ENCODE measurements around the gene TSHR.

Gene TSHR

DNA sequence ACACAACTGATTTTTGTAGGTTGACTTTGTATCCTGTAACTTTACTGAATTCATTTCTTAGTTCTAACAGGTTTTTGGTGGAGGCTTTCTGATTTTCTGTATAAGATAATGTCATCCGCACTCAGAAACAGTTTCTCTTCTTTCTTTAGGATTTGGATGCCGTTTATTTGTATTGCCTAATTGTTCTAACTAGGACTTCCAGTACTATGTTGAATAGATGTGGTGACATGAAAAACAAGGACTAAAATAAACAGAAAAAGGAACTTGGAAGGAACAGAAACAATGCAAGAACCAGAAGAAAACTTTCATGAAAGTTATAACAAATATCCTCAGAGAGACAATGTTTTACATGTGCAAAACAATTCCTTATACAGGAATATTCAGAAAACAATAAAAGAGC lies 165.1 kb downstream of the TSHR start:
- no peak for TF ChIP-seq CTCF (IDR thresholded peaks at IDR 0.05; ENCODE audit: insufficient read depth, low read length, poor library complexity, severe bottlenecking)
- Histone ChIP-seq H3K36me3 (ENCODE audit: control insufficient read depth, insufficient read depth, low read length) (no peaks in the 10 kb centered on the region), H3K27me3 (replicated peaks; ENCODE audit: control insufficient read depth, insufficient read depth, low read length) (no peaks in the 10 kb centered on the region), H3K4me3 (replicated peaks; ENCODE audit: low read depth, low read length) (no peak overlapping the region)
- no peak for DNase-seq (ENCODE audit: extremely low read depth, insufficient read length)

GRCh38 chr14:81122326-81122725 lies 166.9 kb downstream of the TSHR start:
- Histone ChIP-seq H3K36me3 (ENCODE audit: control insufficient read depth, insufficient read depth, low read length) (no peaks in the 10 kb centered on the region), H3K4me3 (replicated peaks; ENCODE audit: low read depth, low read length) (no peak overlapping the region), H3K27me3 (replicated peaks; ENCODE audit: control insufficient read depth, insufficient read depth, low read length) (no peaks in the 10 kb centered on the region)
- peak; percentile 45 for DNase-seq (ENCODE audit: extremely low read depth, insufficient read length)
- no peak for TF ChIP-seq CTCF (IDR thresholded peaks at IDR 0.05; ENCODE audit: insufficient read depth, low read length, poor library complexity, severe bottlenecking)

DNA sequence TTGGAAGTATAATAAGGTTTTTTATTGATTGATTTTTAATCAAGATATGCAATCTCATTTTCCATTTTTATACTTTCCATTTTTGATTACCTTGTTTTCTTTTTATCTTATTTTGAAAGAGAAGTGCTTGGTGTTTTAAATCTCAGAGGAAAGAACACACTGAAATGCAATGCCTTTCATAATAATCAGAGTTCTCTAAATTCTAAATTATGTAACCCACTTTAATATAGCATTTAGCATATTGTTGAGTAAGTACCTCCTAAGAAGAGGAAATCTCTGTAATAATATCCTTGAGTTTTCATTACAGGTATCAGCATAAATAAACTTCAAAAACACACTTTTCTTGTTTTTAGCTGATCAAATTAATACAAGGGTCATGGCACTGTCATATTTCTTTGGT lies 168.4 kb downstream of the TSHR start:
- no peak for DNase-seq (ENCODE audit: extremely low read depth, insufficient read length)

GRCh38 chr14:81125536-81125935 lies 170.1 kb downstream of the TSHR start:
- Histone ChIP-seq H3K27me3 (replicated peaks; ENCODE audit: control insufficient read depth, insufficient read depth, low read length) (no peaks in the 10 kb centered on the region), H3K4me3 (replicated peaks; ENCODE audit: low read depth, low read length) (no peak overlapping the region), H3K36me3 (ENCODE audit: control insufficient read depth, insufficient read depth, low read length) (no peaks in the 10 kb centered on the region)
- peak; percentile 15 for DNase-seq (ENCODE audit: extremely low read depth, insufficient read length)
- no peak for TF ChIP-seq CTCF (IDR thresholded peaks at IDR 0.05; ENCODE audit: insufficient read depth, low read length, poor library complexity, severe bottlenecking)

More for the DNA sequence above, 168.4 kb downstream of the TSHR start:
- H3K27me3 ChIP-seq (replicated peaks; ENCODE audit: control insufficient read depth, insufficient read depth, low read length), result no peaks in the 10 kb centered on the region
- no peak overlapping the region for H3K4me3 ChIP-seq (replicated peaks; ENCODE audit: low read depth, low read length)
- no peak for TF ChIP-seq CTCF (IDR thresholded peaks at IDR 0.05; ENCODE audit: insufficient read depth, low read length, poor library complexity, severe bottlenecking)
- no peaks in the 10 kb centered on the region for H3K36me3 ChIP-seq (ENCODE audit: control insufficient read depth, insufficient read depth, low read length)

GRCh38 chr14:81127785-81128184 lies 172.4 kb downstream of the TSHR start:
- H3K4me3 ChIP-seq (replicated peaks; ENCODE audit: low read depth, low read length), result no peak overlapping the region
- DNase-seq (ENCODE audit: extremely low read depth, insufficient read length), result no peak
- no peaks in the 10 kb centered on the region for H3K36me3 ChIP-seq (ENCODE audit: control insufficient read depth, insufficient read depth, low read length)
- no peak for TF ChIP-seq CTCF (IDR thresholded peaks at IDR 0.05; ENCODE audit: insufficient read depth, low read length, poor library complexity, severe bottlenecking)
- no peaks in the 10 kb centered on the region for H3K27me3 ChIP-seq (replicated peaks; ENCODE audit: control insufficient read depth, insufficient read depth, low read length)

DNA sequence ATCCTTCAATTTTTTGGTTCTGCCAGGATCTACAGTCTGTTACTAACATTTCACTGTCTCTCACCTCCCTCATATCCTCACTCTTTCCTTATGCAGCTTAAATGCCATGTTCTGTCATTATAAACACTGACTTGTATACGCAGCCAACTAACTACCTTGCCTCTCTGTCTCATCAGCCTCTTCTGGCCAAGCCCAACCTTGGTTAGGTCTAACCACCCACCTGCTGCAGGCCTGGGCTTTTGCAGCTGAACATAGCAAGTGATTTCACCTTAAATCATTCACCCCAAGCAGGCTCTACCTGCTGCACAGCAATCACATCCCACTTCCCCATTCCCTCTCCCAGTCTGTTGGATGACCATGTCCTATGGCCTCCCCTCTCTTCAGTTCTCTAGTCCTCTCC lies 173.8 kb downstream of the TSHR start:
- Histone ChIP-seq H3K4me3 (replicated peaks; ENCODE audit: low read depth, low read length) (no peak overlapping the region), H3K36me3 (ENCODE audit: control insufficient read depth, insufficient read depth, low read length) (no peaks in the 10 kb centered on the region), H3K27me3 (replicated peaks; ENCODE audit: control insufficient read depth, insufficient read depth, low read length) (no peaks in the 10 kb centered on the region)
- no peak for TF ChIP-seq CTCF (IDR thresholded peaks at IDR 0.05; ENCODE audit: insufficient read depth, low read length, poor library complexity, severe bottlenecking)
- DNase-seq (ENCODE audit: extremely low read depth, insufficient read length), result no peak
